Lower lobe of right lung (tissue), 2 donors: ENCODE data around the gene TEX35. TPM values are rescaled to one million over a fixed set of nuclear protein-coding genes. Genes with fewer than 3 reads are reported as not detected.
A peak's percentile ranks its signal among the peaks of the same experiment; 100 is the strongest.

Source experiments
- ATAC-seq, 2 donors: fragments of 200-7000 bp; cut with Tn5 transposase; one replicate each; pipeline ENCODE4 v1.9.1; 2020 to 2022; ENCODE audit warnings: mild to moderate bottlenecking in 2 of 2, moderate library complexity in 2 of 2
- DNase-seq: peaks from one replicate; pipeline ENCODE4 v3.0.0-alpha.2; 2020
- H3K27ac ChIP-seq: fragments of 200-600 bp; one replicate; pipeline ENCODE4 v1.8.0; 2022
- H3K27me3 ChIP-seq: fragments of 200-600 bp; one replicate; pipeline ENCODE4 v1.8.0; 2022; ENCODE audit warnings: low read depth
- H3K36me3 ChIP-seq: fragments of 200-600 bp; one replicate; pipeline ENCODE4 v1.8.0; 2022; ENCODE audit warnings: mild to moderate bottlenecking
- H3K4me1 ChIP-seq: fragments of 200-600 bp; one replicate; pipeline ENCODE4 v1.8.0; 2022
- H3K4me3 ChIP-seq: fragments of 200-600 bp; one replicate; pipeline ENCODE4 v1.8.0; 2022; ENCODE audit warnings: mild to moderate bottlenecking
- H3K9me3 ChIP-seq: fragments of 200-600 bp; one replicate; pipeline ENCODE4 v1.8.0; 2022
- CTCF ChIP-seq: fragments of 200-600 bp; IDR thresholded peaks from one replicate; pipeline ENCODE4 v1.8.0; 2022; ENCODE audit warnings: antibody characterized with exemption, mild to moderate bottlenecking
- intact Hi-C: fragments of 100-400 bp; cut with DNase I; formaldehyde crosslinking; loops from one replicate; pipeline ENCODE4 v1.11.0; 2022
- total RNA-seq: library from RNA; stranded (reverse); fragmentation: NEBNext Ultra II Directional; extraction: Animal tissue kit (Norgen Biotek cat#: 25700); gene quantifications from one replicate; pipeline ENCODE4 v1.2.1, GENCODE V29; 2021
- donor health status: DM: no; HTN: yes; CAD: no; lungs with severe emphysema.

TEX35 gene
- total RNA-seq, 1 donor from 2014 or later = not detected

DNA sequence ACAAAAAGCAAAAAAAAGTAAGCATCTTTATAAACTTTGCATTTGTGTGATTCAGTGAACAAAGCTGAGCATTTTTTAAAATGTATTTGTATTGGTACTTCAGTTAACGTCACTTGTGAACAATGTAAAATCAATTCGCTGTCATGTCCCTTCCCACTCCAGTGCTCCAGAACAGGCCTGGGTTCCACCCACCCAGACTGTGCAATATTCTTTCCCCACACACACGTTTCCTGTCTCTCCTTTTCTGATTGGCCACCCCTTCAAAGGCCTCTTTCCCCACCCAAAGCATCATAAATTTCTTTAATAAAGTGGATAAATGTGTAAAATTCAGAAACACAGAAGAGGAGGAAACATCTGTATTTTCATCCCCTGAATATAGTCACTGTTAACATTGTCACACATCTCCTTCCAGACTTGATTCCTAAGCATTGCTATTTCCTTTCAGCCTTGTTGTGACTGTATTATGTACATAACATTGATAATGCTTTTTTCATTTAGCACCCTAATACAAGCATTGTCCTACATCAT lies 28.1 kb upstream of the TEX35 start:
- Histone ChIP-seq H3K27me3 (peaks cover 4% of the 10 kb centered on the region), H3K36me3 (peaks cover 6% of the 10 kb centered on the region), H3K4me3 (no peak overlapping the region), H3K9me3 (no peaks in the 10 kb centered on the region), H3K27ac (no peak overlapping the region), H3K4me1 (peaks cover 15% of the 10 kb centered on the region)
- no peak for ATAC-seq
- intact Hi-C loops = no loop called here
- TF ChIP-seq CTCF = no peak
- DNase-seq = no peak

GRCh38 chr1:178485541-178485981 lies 27.3 kb upstream of the TEX35 start:
- Histone ChIP-seq H3K27ac (no peak overlapping the region), H3K36me3 (no peaks in the 10 kb centered on the region), H3K27me3 (peaks cover 4% of the 10 kb centered on the region), H3K4me3 (no peak overlapping the region), H3K9me3 (no peaks in the 10 kb centered on the region), H3K4me1 (peaks cover 15% of the 10 kb centered on the region)
- no peak for DNase-seq
- ATAC-seq = no peak
- no peak for TF ChIP-seq CTCF
- intact Hi-C loops = no loop called here

GRCh38 chr1:178486100-178487069 lies 26.5 kb upstream of the TEX35 start:
- peaks cover 4% of the 10 kb centered on the region for H3K27me3 ChIP-seq
- ATAC-seq (peak; percentile 62 to 64), DNase-seq (no peak)
- H3K4me3 ChIP-seq = peak overlapping the region; percentile 49
- no peaks in the 10 kb centered on the region for H3K9me3 ChIP-seq
- H3K36me3 ChIP-seq = no peaks in the 10 kb centered on the region
- no peak for TF ChIP-seq CTCF
- no peak overlapping the region for H3K27ac ChIP-seq
- intact Hi-C loops = no loop called here
- peaks cover 15% of the 10 kb centered on the region for H3K4me1 ChIP-seq

DNA sequence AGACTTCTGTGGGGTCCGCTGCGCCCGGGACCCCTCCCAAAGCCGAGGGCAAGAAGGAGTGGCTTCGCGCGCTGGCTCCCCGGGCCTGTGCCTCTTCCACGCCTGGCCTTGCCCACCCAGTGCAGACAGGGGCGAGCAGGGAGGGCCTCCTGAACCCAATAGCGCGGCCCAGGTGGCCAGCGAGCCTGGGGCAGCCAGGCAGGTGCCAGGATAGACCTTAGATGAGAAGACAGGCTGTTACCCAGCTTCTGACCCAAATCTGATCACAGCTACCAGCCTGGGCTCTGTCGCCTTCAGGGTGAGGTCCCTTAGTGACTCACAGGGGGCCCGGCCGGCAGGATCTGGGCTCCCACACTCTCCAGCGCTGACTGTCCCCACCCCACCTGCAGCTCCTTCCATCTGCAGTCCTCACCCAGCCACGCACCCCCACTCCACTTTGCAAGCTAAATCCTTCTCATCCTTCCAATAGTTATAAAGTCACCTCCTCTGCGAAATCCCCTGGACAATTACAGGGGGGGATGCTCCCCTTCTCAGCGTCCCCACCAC lies 25.8 kb upstream of the TEX35 start:
- Histone ChIP-seq H3K36me3 (no peaks in the 10 kb centered on the region), H3K27me3 (peaks cover 4% of the 10 kb centered on the region), H3K4me3 (peak overlapping the region; percentile 49), H3K27ac (no peak overlapping the region), H3K4me1 (peaks cover 15% of the 10 kb centered on the region), H3K9me3 (no peaks in the 10 kb centered on the region)
- intact Hi-C loops = no loop called here
- ATAC-seq (peak; percentile 33 to 42), DNase-seq (no peak)
- TF ChIP-seq CTCF = no peak

GRCh38 chr1:178488393-178488792 lies 24.5 kb upstream of the TEX35 start:
- intact Hi-C loops = no loop called here
- no peaks in the 10 kb centered on the region for H3K36me3 ChIP-seq
- H3K4me1 ChIP-seq = peaks cover 15% of the 10 kb centered on the region
- H3K4me3 ChIP-seq = no peak overlapping the region
- no peaks in the 10 kb centered on the region for H3K9me3 ChIP-seq
- no peak overlapping the region for H3K27ac ChIP-seq
- DNase-seq = no peak
- TF ChIP-seq CTCF = no peak
- peaks cover 4% of the 10 kb centered on the region for H3K27me3 ChIP-seq
- no peak for ATAC-seq
